Inferior parietal cortex (tissue), 1 donor: ENCODE measurements around the gene C11orf97.
"Not testable (repeated sequence)": the region's sequence is repeated elsewhere in the genome, so short reads cannot be mapped to it uniquely, and the experiment has no call there.

Experiments used
- DNase-seq: peaks from one replicate; pipeline ENCODE4 v3.0.0-alpha.2; 2016; ENCODE audit errors: extremely low spot score

Gene C11orf97

DNA sequence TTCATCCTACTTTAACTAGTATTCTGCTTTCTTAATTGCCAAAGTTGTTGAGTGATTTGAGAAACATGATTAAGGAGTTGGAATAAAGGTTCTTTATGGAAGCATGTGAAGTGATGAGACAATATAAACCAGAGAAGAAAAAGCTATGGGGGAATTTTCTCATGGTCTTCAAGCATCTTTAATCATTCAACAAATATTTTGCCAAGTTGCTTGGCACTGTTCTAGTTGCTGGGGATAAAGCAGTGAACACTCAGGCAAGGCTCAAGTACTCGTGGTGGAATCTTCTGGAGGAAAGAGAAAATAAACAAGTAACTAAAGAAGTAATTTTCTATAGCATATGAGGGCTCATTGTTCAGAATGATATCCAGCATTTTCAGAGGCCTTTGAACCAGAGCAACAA, 45.7 kb downstream of the C11orf97 start:
- DNase-seq = no peak

DNA sequence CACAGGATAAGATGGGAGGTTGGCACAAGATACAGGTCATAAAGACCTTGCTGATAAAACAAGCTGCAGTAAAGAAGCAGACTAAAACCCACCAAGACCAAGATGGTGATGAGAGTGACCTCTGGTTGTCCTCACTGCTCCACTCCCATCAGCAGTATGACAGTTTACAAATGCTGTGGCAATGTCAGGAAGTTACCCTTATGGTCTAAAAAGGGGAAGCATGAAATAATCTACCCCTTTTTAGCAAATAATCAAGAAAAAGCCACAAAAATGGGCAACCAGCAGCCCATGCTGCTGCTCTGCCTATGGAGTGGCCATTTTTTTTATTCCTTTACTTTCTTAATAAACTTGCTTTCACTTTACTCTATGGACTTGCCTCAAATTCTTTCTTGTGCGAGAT, 46.2 kb downstream of the C11orf97 start:
- no peak for DNase-seq

DNA sequence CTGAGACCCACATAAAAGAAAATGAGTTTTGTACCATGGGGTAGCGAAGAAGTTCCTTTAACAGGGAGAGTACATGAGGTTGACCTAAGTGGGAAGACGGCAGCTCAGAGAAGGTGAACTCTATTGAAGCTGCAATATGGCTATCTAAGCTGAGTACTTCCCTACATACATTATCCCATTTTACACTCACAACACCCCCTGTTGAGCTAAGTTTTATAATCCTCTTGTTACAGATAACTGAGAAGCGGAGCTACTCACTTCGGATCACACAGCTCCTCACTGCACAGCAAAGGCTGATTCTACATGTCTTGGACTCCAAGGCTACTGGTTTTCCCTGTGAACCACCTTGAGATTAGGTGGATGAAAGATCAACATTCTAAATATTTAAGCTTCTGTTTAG, 46.7 kb downstream of the C11orf97 start:
- no peak for DNase-seq

DNA sequence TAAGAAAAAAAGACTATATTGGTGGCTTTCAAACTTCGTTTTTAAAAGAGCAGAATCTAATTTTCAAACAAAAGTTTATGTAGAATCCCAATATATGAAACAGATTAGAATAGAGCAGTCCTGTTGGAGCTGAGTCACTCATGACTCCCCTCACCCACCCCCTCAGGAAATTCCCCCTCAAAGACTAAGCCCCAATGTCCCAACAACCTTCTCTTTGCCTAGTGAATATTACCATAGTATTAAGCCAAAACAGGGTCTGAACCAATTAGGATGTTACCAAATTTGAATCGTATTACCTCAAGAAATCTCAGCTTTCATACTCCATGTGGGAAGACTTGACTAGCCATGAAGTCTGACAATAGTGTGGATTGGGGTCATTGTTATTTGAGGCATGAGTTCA, 47.1 kb downstream of the C11orf97 start:
- no peak for DNase-seq

- DNase-seq = no peak
These were observed 48.6 kb downstream of the C11orf97 start for GRCh38 chr11:94560834-94561233.

GRCh38 chr11:94563176-94563847, 51.1 kb downstream of the C11orf97 start:
- DNase-seq = peak; percentile 39

DNA sequence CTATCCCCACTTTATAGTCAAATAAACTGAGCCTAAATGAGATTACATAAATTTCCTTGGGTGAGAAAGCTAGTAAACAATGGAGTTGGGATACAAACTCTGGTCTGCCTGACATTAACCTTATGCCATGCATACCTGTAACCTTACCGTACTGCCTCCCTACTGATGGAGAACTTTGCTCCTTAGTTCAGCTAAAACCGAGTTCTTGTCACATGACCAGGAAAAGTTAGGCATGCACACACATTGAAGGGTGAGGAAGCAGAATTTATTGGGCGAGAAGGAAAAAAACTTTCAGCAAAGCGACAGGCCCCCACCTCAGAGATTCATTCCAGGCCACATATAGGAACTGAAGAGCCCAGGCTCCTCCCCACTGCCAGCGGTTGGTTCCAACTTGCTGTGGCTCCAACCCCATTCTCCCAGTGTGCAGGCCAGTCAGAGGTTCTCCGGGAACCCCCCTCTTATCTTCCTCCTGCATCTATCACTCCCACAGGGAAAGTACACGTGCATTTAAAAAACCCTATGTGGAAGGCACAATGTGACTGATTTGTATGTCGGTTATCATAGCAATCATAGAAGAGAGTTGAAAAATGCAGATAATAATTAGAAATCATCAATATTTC, 51.7 kb downstream of the C11orf97 start:
- no peak for DNase-seq

- no peak for DNase-seq
These were observed 55.0 kb downstream of the C11orf97 start, which contains the start of gene PIWIL4 for GRCh38 chr11:94567181-94567670. PIWIL4 (plus strand) TSS chr11:94567368; CDS start chr11:94567519, 151 bp downstream.

DNA sequence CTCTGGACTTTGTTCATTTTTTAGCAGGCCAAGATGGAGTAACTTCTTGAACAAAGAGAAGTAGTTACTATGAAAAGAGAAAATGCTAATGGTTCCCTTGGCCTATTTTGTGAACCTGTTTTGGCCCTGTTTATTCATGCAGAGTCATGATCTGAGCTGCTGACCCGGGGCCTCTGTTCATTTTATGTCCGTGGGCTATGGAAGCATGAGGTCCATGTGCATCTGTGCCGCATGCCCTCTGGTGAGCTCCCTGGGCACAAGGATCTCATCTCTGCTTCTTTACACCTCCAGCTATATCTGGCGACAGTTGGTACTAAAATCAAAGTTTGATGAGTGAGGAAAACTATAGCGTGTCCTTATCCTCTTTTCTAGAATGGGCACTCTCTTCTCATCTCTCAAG, 55.9 kb downstream of the C11orf97 start:
- DNase-seq = no peak

- DNase-seq = no peak
These were observed 56.5 kb downstream of the C11orf97 start for GRCh38 chr11:94568717-94569116.

- not testable (repeated sequence) for DNase-seq
These were observed 60.7 kb downstream of the C11orf97 start for GRCh38 chr11:94572975-94573374.

DNA sequence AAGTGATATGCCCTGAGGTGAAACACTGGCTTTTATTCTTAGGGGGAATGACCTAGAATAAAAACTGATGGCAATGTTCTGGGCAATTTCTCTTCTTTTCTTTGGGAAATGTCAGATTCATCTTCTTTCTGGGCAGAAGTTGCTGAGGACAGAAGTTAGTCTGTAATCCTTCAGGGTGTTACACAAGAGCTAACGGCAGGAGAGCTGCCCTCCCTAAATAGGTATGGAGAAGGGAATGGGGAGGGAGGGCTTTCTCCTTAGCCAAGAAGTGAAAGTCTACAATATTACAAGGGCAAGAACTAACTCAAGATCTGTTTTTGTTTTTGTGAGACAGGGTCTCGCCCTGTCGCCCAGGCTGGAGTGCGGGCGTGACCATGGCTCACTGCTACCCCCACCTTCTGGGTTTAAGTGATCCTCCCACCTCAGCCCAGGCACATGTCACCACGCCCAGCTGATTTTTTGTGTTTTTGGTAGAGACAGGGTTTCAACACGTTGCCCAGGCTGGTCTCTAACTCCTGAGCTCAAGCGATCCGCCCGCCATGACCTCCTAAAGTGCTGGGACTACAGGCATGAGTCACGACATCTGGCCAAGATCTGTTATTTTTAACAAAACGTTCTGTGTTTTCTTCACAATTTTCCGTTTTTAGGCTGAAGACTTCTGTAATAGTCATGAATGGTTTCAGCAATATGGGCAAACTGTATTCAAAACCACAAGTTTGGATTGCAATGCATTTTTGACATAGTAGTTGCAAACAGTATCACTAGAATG, 62.1 kb downstream of the C11orf97 start:
- no peak for DNase-seq

DNA sequence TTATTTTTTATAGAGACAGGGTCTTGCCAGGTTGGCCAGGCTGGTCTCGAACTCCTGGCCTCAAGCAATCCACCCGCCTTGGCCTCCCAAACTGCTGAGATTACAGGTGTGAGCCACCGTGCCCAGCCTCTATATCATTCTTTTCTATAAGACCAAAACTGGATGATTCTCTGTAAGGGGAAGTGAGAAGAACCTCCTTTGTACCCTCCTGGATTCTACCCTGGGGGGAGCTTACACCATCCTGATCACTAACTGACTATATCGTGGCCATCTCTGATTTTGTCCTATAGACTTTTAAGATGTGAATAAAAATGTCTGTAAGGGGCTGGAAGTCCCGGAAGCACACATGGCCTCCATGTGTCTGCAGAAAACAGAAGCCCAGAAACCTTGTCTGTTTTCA, 64.0 kb downstream of the C11orf97 start:
- no peak for DNase-seq

DNA sequence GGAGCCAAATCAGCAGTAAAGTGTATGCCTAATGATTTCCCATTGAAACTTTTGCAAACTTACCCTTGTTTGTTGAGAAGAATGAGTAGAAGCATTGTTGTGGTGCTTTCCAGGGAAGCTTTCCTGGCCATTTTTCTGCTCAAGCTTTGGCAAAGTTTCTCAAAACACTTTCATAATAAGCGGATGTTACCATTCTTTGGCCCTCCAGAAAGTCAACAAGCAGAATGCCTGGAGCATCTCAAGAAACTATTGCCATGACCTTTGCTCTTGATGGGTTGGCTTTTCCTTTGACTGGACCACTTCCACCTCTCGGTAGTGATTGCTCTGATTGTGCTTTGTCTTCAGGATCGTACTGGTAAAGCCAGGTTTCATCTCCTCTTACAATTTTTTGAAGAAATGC, 65.6 kb downstream of the C11orf97 start:
- no peak for DNase-seq
